ENCODE measurements around the gene WWOX. TPM values are rescaled to one million over a fixed set of nuclear protein-coding genes. Genes with fewer than 3 reads are reported as not detected.

Gene WWOX
- total RNA-seq, 2 donors from 2014 or later, result 12.6 to 17.2 TPM

- no peak for DNase-seq (ENCODE audit: low spot score in 2 of 2)
- Mint-ChIP-seq H3K27ac (no peak overlapping the region), H3K9me3 (no peaks in the 10 kb centered on the region), H3K36me3 (no peaks in the 10 kb centered on the region)
- ATAC-seq, result no peak
These were observed 341.8 kb downstream of the WWOX start for GRCh38 chr16:78441298-78441697.

- no peak overlapping the region for H3K27ac Mint-ChIP-seq
- ATAC-seq (no peak), DNase-seq (ENCODE audit: low spot score in 2 of 2) (no peak)
- H3K9me3 Mint-ChIP-seq, result no peaks in the 10 kb centered on the region
- H3K36me3 Mint-ChIP-seq, result no peaks in the 10 kb centered on the region
These were observed 344.3 kb downstream of the WWOX start for GRCh38 chr16:78443542-78444364.

GRCh38 chr16:78445818-78446217 is 346.4 kb downstream of the WWOX start:
- Mint-ChIP-seq H3K27ac (peak overlapping the region in 1 of 2 donors; percentile 57), H3K36me3 (no peaks in the 10 kb centered on the region), H3K9me3 (no peaks in the 10 kb centered on the region)
- ATAC-seq (no peak), DNase-seq (ENCODE audit: low spot score in 2 of 2) (no peak)

- ATAC-seq (no peak), DNase-seq (ENCODE audit: low spot score in 2 of 2) (no peak)
- Mint-ChIP-seq H3K27ac (no peak overlapping the region), H3K36me3 (no peaks in the 10 kb centered on the region), H3K9me3 (no peaks in the 10 kb centered on the region)
These were observed 347.0 kb downstream of the WWOX start for GRCh38 chr16:78446486-78446885.

GRCh38 chr16:78446992-78447563 is 347.6 kb downstream of the WWOX start:
- DNase-seq (ENCODE audit: low spot score in 2 of 2), result no peak
- Mint-ChIP-seq H3K9me3 (no peaks in the 10 kb centered on the region), H3K27ac (no peak overlapping the region), H3K36me3 (no peaks in the 10 kb centered on the region)
- no peak for ATAC-seq

- Mint-ChIP-seq H3K9me3 (no peaks in the 10 kb centered on the region), H3K36me3 (no peaks in the 10 kb centered on the region), H3K27ac (no peak overlapping the region)
- ATAC-seq, result no peak
- no peak for DNase-seq (ENCODE audit: low spot score in 2 of 2)
These were observed 349.3 kb downstream of the WWOX start for GRCh38 chr16:78448658-78449271.

- no peak for DNase-seq (ENCODE audit: low spot score in 2 of 2)
- no peaks in the 10 kb centered on the region for H3K9me3 Mint-ChIP-seq
- no peak overlapping the region for H3K27ac Mint-ChIP-seq
- H3K36me3 Mint-ChIP-seq, result no peaks in the 10 kb centered on the region
- ATAC-seq, result no peak
These were observed 350.8 kb downstream of the WWOX start for GRCh38 chr16:78450255-78450654.

- no peak overlapping the region for H3K27ac Mint-ChIP-seq
- H3K9me3 Mint-ChIP-seq, result no peaks in the 10 kb centered on the region
- H3K36me3 Mint-ChIP-seq, result no peaks in the 10 kb centered on the region
- DNase-seq (ENCODE audit: low spot score in 2 of 2) (no peak), ATAC-seq (no peak)
These were observed 352.6 kb downstream of the WWOX start for GRCh38 chr16:78452025-78452555.

- Mint-ChIP-seq H3K27ac (no peak overlapping the region), H3K36me3 (no peaks in the 10 kb centered on the region), H3K9me3 (no peaks in the 10 kb centered on the region)
- DNase-seq (ENCODE audit: low spot score in 2 of 2) (no peak), ATAC-seq (no peak)
These were observed 356.4 kb downstream of the WWOX start for GRCh38 chr16:78455861-78456260.

GRCh38 chr16:78458588-78458987 is 359.1 kb downstream of the WWOX start:
- no peak for ATAC-seq
- no peak for DNase-seq (ENCODE audit: low spot score in 2 of 2)
- Mint-ChIP-seq H3K36me3 (peaks cover 0 to under 1% of the 10 kb centered on the region in 2 donors), H3K27ac (no peak overlapping the region), H3K9me3 (no peaks in the 10 kb centered on the region)

- peaks cover 0 to 6% of the 10 kb centered on the region in 2 donors for H3K36me3 Mint-ChIP-seq
- ATAC-seq (no peak), DNase-seq (ENCODE audit: low spot score in 2 of 2) (no peak)
- no peak overlapping the region for H3K27ac Mint-ChIP-seq
- no peaks in the 10 kb centered on the region for H3K9me3 Mint-ChIP-seq
These were observed 361.0 kb downstream of the WWOX start for GRCh38 chr16:78460428-78460827.

GRCh38 chr16:78461087-78461486 is 361.6 kb downstream of the WWOX start:
- peaks cover 0 to 6% of the 10 kb centered on the region in 2 donors for H3K36me3 Mint-ChIP-seq
- DNase-seq (ENCODE audit: low spot score in 2 of 2), result no peak
- H3K27ac Mint-ChIP-seq, result no peak overlapping the region
- no peak for ATAC-seq
- no peaks in the 10 kb centered on the region for H3K9me3 Mint-ChIP-seq

- no peak for DNase-seq (ENCODE audit: low spot score in 2 of 2)
- H3K9me3 Mint-ChIP-seq, result no peaks in the 10 kb centered on the region
- H3K27ac Mint-ChIP-seq, result no peak overlapping the region
- ATAC-seq, result no peak
- H3K36me3 Mint-ChIP-seq, result peaks cover 0 to 6% of the 10 kb centered on the region in 2 donors
These were observed 362.2 kb downstream of the WWOX start for GRCh38 chr16:78461496-78462287.

- DNase-seq (ENCODE audit: low spot score in 2 of 2), result no peak
- no peak for ATAC-seq
- H3K27ac Mint-ChIP-seq, result no peak overlapping the region
- peaks cover 0 to 6% of the 10 kb centered on the region in 2 donors for H3K36me3 Mint-ChIP-seq
- H3K9me3 Mint-ChIP-seq, result no peaks in the 10 kb centered on the region
These were observed 363.1 kb downstream of the WWOX start for GRCh38 chr16:78462288-78463208.

- H3K27ac Mint-ChIP-seq, result no peak overlapping the region
These were observed 364.1 kb downstream of the WWOX start for GRCh38 chr16:78463591-78463990.

GRCh38 chr16:78464833-78465232 is 365.4 kb downstream of the WWOX start:
- H3K36me3 Mint-ChIP-seq, result peaks cover 0 to 6% of the 10 kb centered on the region in 2 donors
- DNase-seq (ENCODE audit: low spot score in 2 of 2), result no peak
- no peaks in the 10 kb centered on the region for H3K9me3 Mint-ChIP-seq

More at GRCh38 chr16:78463591-78463990, 364.1 kb downstream of the WWOX start:
- Mint-ChIP-seq H3K36me3 (peaks cover 0 to 6% of the 10 kb centered on the region in 2 donors), H3K9me3 (no peaks in the 10 kb centered on the region)
- DNase-seq (ENCODE audit: low spot score in 2 of 2), result no peak
- no peak for ATAC-seq

More at GRCh38 chr16:78464833-78465232, 365.4 kb downstream of the WWOX start:
- no peak for ATAC-seq
- H3K27ac Mint-ChIP-seq, result no peak overlapping the region
